ENCODE measurements around the gene MEX3D. TPM values are rescaled to one million over a fixed set of nuclear protein-coding genes. Genes with fewer than 3 reads are reported as not detected.

MEX3D gene
- total RNA-seq, 2 donors from 2014 or later = 31.9 to 54.3 TPM

DNA sequence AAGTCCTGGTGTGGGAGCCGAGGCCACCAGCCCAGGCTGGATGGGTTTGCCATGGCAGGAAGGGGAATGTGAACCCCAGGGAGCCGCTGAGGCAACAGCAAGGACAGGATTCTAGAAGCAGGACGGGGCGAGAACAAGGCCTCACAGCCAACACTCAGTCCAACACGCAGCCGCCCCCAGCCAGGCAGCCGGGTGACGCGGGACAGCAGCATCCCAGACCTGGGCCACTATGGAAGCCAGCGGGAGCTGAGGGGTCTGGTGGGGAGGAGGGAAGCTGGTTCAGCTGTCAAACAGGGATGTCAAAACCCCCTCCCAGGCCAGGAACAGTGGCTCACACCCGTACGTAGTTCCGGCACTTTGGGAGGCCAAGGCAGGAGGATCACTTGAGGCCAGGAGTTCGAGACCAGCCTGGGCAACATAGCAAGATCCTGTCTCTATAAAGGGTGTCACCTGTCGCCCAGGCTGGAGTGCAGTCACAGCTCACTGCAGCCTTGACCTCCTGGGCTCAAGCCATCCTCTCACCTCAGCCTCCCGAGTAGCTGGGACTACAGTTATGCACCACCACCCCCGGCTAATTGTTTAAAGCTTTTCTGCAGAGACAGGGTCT is 6.8 kb downstream of the MEX3D start:
- DNase-seq = no peak
- no peak overlapping the region for H3K4me3 ChIP-seq
- intact Hi-C loops (cut with DNase I) = no loop called here

DNA sequence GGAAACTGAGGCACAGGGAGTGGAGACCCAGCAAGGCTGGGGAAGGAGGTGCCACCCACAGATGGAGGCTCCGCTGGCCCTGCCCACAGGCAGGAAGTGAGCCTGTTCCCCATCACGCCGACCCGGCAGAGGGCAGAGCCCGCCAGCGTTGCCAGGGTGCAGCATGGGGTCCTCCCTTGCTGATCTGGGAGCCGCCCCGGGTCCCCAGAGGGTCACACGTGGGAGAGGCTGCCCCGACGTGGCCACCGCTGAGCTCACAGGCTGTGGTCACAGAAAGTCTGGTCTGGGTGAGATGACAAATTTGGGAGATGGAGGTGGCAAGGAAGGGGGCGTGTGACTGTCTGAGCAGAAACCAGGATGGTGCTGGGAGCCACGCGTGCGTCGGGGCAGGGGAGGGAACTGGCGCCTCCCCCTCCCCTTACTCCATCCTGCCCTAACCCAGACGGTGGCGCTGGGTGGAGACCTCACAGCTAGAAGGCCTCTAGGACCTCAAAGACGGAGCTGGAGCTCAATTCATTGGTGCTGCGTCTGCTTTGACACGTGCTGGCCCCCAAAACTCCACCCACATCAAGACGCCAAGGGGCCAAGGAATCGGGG is 7.7 kb downstream of the MEX3D start:
- H3K9me3 ChIP-seq = no peaks in the 10 kb centered on the region
- TF ChIP-seq, protein P1, sequence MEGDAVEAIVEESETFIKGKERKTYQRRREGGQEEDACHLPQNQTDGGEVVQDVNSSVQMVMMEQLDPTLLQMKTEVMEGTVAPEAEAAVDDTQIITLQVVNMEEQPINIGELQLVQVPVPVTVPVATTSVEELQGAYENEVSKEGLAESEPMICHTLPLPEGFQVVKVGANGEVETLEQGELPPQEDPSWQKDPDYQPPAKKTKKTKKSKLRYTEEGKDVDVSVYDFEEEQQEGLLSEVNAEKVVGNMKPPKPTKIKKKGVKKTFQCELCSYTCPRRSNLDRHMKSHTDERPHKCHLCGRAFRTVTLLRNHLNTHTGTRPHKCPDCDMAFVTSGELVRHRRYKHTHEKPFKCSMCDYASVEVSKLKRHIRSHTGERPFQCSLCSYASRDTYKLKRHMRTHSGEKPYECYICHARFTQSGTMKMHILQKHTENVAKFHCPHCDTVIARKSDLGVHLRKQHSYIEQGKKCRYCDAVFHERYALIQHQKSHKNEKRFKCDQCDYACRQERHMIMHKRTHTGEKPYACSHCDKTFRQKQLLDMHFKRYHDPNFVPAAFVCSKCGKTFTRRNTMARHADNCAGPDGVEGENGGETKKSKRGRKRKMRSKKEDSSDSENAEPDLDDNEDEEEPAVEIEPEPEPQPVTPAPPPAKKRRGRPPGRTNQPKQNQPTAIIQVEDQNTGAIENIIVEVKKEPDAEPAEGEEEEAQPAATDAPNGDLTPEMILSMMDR (IDR thresholded peaks at IDR 0.05) = no peak
- H3K4me1 ChIP-seq = no peaks in the 10 kb centered on the region
- intact Hi-C loops (cut with DNase I) = no loop called here
- no peaks in the 10 kb centered on the region for H3K27me3 ChIP-seq
- no peak for DNase-seq
- no peaks in the 10 kb centered on the region for H3K36me3 ChIP-seq
- no peak overlapping the region for H3K27ac ChIP-seq
- H3K4me3 ChIP-seq = no peak overlapping the region
- peak overlapping the region in 1 of 2 donors; percentile 24 for H3K9ac ChIP-seq (ENCODE audit: low read depth in 2 of 2, low read length in 2 of 2)

More for the DNA sequence above, 6.8 kb downstream of the MEX3D start:
- Histone ChIP-seq H3K9me3 (no peaks in the 10 kb centered on the region), H3K4me1 (no peaks in the 10 kb centered on the region), H3K36me3 (no peaks in the 10 kb centered on the region), H3K27ac (no peak overlapping the region), H3K9ac (ENCODE audit: low read depth in 2 of 2, low read length in 2 of 2) (no peak overlapping the region), H3K27me3 (no peaks in the 10 kb centered on the region)
- TF ChIP-seq, protein P1 (IDR thresholded peaks at IDR 0.05) = no peak

DNA sequence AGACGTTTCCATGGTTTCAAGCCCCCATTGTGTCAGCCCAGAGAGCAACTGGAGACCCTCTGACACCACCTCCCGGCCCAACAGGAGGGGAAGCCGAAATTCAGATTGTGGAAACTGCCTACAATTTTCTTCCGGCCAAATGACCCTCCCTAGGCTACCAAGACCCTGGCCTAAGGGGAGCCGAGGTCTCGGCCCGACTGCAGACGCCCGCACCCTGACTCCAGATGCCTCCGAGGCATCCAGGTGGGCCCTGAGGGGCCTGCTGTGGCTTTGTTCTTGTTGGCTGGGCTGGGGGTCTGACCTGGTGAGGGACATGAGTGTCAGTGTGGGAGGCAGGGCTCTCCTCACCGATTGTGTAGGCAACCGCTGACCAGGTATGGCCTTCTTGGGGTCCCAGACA is 9.6 kb downstream of the MEX3D start:
- TF ChIP-seq, protein P1 (IDR thresholded peaks at IDR 0.05) = no peak
- H3K4me1 ChIP-seq = no peaks in the 10 kb centered on the region
- no peaks in the 10 kb centered on the region for H3K27me3 ChIP-seq
- no peaks in the 10 kb centered on the region for H3K9me3 ChIP-seq
- no peak for DNase-seq
- intact Hi-C loops (cut with DNase I) = no loop called here
- H3K4me3 ChIP-seq = no peak overlapping the region
- H3K36me3 ChIP-seq = no peaks in the 10 kb centered on the region
- H3K9ac ChIP-seq (ENCODE audit: low read depth in 2 of 2, low read length in 2 of 2) = no peak overlapping the region
- no peak overlapping the region for H3K27ac ChIP-seq

GRCh38 chr19:1556390-1557070 is 11.6 kb downstream of the MEX3D start:
- H3K36me3 ChIP-seq = no peaks in the 10 kb centered on the region
- DNase-seq = no peak
- TF ChIP-seq, protein P1 (IDR thresholded peaks at IDR 0.05) = no peak
- no peak overlapping the region for H3K9ac ChIP-seq (ENCODE audit: low read depth in 2 of 2, low read length in 2 of 2)
- intact Hi-C loops (cut with DNase I) = no loop called here
- H3K27ac ChIP-seq = no peak overlapping the region
- no peak overlapping the region for H3K4me3 ChIP-seq
- H3K4me1 ChIP-seq = no peaks in the 10 kb centered on the region
- H3K27me3 ChIP-seq = no peaks in the 10 kb centered on the region
- no peaks in the 10 kb centered on the region for H3K9me3 ChIP-seq

DNA sequence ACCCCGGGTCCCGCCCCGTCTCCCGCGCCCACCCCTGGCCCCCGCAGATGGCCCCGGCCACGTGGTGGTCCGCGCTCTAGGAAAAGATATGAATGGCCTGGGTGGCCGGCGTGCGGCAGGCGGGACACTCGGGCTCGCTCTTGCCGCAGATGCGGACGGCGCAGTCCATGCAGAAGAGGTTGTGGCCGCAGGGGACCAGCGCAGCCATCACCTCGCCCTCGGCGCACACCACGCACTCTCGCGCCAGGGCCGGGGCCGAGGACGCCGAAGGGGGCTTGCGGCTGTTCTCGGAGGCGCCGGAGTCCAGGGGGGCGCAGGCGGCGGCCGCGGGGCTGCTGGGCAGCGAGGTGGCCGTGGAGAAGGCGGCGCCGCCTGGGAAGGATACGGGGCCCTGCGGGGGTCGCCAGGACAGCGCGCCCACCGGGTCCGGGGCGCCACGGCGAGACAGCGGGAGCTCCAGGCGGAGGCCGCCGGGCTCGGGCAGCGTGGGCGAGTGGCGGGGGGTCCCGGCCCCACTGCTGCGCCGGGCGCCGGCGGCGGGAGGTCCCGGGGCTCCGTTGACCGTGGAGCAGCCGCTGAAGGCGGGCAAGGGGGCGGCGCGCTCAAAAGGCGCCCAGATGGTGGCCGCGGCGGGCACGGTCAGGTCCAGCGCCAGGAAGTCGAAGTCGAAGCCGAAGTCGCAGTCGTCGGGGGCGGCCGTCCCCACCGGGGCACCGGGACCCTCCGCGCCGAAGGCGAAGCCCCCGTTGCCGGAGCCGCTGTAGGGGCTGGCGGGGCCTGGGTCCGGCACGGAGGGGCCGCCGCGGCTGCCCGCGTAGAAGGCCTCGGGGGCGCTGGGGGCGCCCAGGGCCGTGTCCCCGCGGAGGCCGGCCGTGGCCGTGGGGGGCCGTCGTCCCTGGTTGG is 12.4 kb downstream of the MEX3D start:
- DNase-seq = no peak
- Histone ChIP-seq H3K9me3 (no peaks in the 10 kb centered on the region), H3K36me3 (no peaks in the 10 kb centered on the region), H3K4me3 (no peak overlapping the region), H3K4me1 (no peaks in the 10 kb centered on the region), H3K27ac (no peak overlapping the region), H3K9ac (ENCODE audit: low read depth in 2 of 2, low read length in 2 of 2) (no peak overlapping the region), H3K27me3 (no peaks in the 10 kb centered on the region)
- intact Hi-C loops (cut with DNase I) = no loop called here
- TF ChIP-seq, protein P1 (IDR thresholded peaks at IDR 0.05) = no peak
